Colon (tissue), 2 donors: ENCODE data around the gene ZNF362.

ENCODE experiments used
- FAIRE-seq: peaks from 2 replicates; lab custom pipeline; 2012; peaks lifted over from hg19 to GRCh38; lab: Jason Lieb, UNC
- donor health status: control.
- donor health status: control.

The ZNF362 gene

DNA sequence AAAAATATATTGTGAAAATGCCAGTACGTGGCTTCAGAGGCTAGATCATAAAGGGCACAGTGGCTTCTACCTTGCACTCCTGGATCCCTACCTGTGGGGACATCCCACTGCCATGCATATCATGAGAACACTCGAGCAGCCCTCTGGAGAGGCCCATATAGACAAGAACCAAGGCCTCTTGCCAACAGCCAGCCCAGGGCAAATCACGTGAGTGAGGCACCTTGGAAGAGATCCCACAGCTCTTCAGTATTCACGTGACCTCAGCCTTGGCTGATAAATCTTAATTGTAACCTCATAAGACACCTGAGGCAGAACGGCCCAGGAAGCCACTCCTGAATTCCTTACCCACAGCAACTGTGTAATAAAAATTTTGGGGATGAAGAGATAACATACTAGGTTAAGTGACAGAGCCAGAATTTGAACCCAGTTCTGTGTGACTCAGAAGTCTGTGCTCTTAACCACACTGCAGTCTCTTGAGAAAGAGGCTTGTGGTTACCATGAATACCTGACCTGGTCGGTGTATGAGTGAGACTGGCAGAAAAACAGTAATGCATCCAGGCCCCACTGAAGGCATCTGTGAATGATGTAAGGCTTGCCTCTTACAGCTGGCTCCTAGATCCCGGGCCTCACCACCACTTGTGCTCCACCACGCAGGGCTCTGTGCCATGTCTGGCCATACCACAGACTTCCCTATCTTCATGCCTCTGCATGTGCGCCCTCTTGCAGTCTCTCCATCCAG lies 71.5 kb downstream of the ZNF362 start:
- FAIRE-seq: no peak

DNA sequence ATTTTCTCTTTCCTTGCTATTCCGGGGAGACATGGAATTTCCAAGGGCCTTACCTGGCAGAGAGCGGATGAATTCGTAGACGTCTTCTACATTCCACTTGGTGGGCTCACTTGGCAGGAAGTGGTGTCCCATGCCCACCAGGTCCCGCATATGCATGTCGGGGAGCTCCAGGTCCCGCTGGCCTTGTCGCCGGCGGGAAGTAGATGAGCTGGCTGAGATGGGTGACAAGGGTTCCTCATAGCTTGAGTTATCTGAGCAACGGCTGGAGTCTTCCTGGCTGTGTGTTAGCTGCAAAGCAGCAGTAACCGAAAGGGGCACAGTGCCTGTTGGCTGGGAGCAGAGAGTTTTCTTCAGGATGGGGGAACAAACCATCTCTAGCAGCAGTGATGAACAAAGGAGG lies 72.5 kb downstream of the ZNF362 start:
- FAIRE-seq: no peak

- no peak for FAIRE-seq
Measured at GRCh38 chr1:33329600-33330305, 73.5 kb downstream of the ZNF362 start.

- FAIRE-seq: no peak
Measured at GRCh38 chr1:33330361-33330890, 74.1 kb downstream of the ZNF362 start.

DNA sequence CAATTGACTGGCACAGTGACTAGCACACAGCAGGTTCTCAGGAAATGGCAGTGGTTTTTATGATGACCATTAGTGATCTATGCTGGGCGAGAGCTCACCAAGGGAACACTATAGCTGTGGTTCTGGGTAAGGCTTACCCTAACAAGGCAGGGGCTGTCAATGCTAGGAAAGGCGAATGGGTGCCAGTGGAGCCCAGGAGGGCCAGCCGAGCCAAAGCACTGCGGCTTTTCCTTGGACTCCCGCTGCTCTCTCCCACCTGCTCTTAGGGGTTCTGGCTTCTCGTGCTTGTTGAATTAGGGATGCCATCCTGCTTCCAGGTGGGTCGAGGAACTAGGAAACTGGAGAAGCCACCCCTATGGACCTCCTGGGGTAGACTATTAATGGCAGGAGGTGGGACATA lies 74.6 kb downstream of the ZNF362 start:
- no peak for FAIRE-seq

DNA sequence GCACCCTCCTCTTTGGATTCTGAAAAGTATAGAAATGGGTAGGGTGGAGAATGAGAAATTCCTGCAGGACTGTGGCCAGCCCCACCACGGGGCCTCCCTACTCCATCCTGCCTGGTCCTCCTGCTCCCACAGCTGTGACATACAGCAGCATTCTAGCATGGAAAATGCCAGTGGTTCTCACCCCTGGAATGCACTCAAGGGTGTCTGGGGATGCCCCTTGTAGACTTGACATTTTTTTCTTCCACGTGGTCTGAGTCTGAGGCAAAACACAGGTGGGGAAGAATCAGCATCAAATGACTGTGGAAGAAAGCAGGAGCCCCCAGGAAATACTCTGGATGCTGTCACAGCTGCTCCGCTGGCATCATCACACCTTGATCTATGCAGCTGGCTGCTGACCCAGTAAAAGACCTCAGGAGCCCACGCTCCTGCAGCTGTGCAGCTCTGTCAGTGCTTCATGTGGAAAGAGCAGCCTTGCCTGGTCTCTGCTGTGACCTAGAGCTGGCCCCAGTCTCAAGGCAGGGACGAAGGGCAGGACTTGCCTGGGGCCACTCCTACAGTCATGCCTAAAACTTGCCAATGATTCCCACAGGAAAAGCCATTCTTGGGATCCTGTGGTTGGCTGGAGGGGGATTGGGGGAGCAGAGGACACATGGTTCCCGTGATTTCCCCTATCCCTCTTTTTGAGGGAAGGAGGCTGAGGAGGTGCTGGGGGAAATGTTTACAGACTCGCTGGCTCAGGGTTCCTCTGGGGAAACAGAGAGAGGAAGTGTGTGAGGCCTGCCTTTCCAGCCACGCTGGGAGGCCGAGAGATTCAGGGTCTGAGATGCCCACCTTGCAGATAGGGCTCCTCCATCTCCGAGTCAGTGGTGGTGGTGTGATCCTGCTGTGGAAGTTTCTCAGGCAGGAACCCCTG lies 75.4 kb downstream of the ZNF362 start:
- FAIRE-seq: no peak

- no peak for FAIRE-seq
Measured at GRCh38 chr1:33332357-33332789, 76.1 kb downstream of the ZNF362 start.

DNA sequence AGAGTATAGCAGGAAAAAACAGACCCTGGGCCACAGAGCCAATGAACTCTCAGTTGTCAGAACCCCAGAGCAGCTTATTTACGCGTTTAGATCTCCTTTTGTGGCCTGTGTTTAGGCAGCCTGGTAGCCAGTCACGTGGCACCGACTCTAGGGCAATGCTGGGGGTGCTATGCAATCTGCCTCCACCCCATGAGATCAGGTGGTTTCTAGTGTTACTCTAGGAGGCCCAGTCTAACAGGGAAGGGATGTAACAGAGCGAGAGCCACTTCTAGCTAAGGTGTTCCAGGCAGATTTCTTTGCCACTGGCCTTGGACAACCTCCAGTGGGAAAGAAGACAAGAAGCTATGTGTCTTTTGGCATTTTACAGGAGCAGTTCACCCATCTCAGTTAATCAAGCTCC lies 76.6 kb downstream of the ZNF362 start:
- no peak for FAIRE-seq

DNA sequence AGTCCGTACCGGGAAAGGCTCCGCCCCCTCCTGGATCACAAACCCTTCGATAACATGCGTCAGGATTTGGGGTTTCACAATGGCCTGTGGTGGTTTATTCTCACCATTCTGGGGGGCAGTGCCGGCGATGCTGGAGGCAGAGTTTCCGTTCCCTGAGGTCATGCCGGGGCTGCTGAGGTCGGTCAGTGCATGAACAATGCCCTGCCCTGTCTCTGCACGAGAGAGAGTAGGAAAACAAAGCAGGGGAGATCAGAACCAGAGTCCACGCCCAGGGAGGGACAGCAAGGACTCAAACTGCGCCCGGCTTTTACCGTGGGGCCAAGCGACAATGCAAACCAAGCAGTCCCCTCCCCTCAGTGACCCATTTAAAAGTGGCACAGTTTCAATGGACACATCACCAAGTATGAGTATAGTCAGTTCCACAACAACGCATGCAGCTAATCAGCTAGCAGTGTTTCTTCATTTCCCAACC lies 77.8 kb downstream of the ZNF362 start:
- FAIRE-seq: no peak

DNA sequence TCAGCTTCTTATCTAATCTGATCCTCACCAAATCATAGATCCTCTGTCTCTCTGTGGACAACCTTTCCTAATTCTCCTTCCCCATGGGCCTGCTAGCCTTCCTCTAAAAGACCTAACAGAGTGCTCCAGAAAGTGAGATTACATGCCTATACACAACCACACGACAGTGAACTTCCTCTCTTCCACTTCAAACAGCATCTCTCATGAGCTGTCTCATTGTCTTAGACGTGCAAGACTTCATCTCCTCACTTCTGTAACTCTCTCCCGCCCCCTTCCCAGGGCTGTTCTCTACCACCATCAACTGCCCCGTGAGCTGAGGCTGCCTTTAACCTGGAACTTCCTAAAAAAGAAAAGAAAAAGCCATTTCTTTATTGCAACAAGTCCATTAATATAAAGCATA lies 78.7 kb downstream of the ZNF362 start:
- FAIRE-seq: no peak

- FAIRE-seq: no peak
Measured at GRCh38 chr1:33336580-33336979, 80.3 kb downstream of the ZNF362 start.

DNA sequence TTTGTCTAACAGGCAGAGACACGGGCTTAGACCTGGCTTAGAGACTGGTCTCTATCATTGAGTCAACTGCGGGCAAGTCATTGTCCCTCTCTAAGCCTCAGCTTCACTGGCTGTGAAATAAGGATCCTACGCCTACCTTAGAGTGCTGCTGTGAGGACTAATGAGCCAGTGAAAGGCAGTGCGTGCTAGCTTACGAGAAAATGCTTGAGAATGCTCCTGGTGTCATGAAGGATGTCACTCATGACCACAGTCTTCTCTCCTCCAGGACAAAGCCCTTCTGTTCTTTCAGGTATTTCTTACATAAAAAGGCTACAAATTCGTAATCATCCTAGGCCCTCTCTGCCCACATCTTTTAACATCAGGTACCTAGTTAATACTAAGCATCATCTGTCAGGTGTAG lies 81.1 kb downstream of the ZNF362 start:
- no peak for FAIRE-seq

GRCh38 chr1:33338048-33338439 lies 81.8 kb downstream of the ZNF362 start:
- FAIRE-seq: no peak

GRCh38 chr1:33338440-33339211 lies 82.3 kb downstream of the ZNF362 start:
- FAIRE-seq: no peak

GRCh38 chr1:33339413-33339812 lies 83.1 kb downstream of the ZNF362 start:
- FAIRE-seq: no peak

- no peak for FAIRE-seq
Measured at GRCh38 chr1:33341190-33341589, 84.9 kb downstream of the ZNF362 start.

- no peak for FAIRE-seq
Measured at GRCh38 chr1:33342041-33342723, 85.9 kb downstream of the ZNF362 start.

GRCh38 chr1:33343539-33343938 lies 87.2 kb downstream of the ZNF362 start:
- FAIRE-seq: no peak

GRCh38 chr1:33344896-33345560 lies 88.7 kb downstream of the ZNF362 start:
- no peak for FAIRE-seq

- FAIRE-seq: no peak
Measured at GRCh38 chr1:33346533-33346926, 90.2 kb downstream of the ZNF362 start.
